Neutrophil (primary cell): ENCODE data around the gene WNK2.

Experiments
- H3K27ac ChIP-seq: fragments of 200-600 bp; sonication (generic); 2 replicates; pipeline ENCODE4 v1.5.1; 2016; ENCODE audit warnings: mild to moderate bottlenecking, moderate library complexity
- H3K27me3 ChIP-seq: fragments of 200-600 bp; sonication (generic); 2 replicates; pipeline ENCODE4 v1.6.0; 2016; ENCODE audit warnings: mild to moderate bottlenecking
- H3K36me3 ChIP-seq: fragments of 200-600 bp; sonication (generic); 2 replicates; pipeline ENCODE4 v1.5.1; 2017
- H3K4me1 ChIP-seq, 2 experiments: fragments of 200-600 bp in 1 of 2; sonication (generic) in 1 of 2; 1 replicate in 1 of 2; 2 replicates in 1 of 2; pipeline versions ENCODE4 v1.5.1 to v1.6.1; 2013 to 2016; ENCODE audit warnings: low read depth in 1 of 2, low read length in 1 of 2, mild to moderate bottlenecking in 1 of 2, moderate library complexity in 1 of 2; ENCODE audit not compliant: control insufficient read depth in 1 of 2, insufficient read depth in 1 of 2
- H3K4me3 ChIP-seq, 2 experiments: fragments of 200-600 bp in 1 of 2; sonication (generic) in 1 of 2; 1 replicate in 1 of 2; 2 replicates in 1 of 2; pipeline ENCODE4 v1.5.1; 2013 to 2016; ENCODE audit warnings: low read depth in 1 of 2, low read length in 1 of 2, mild to moderate bottlenecking in 1 of 2, moderate library complexity in 1 of 2
- H3K9me3 ChIP-seq: fragments of 200-600 bp; sonication (generic); 2 replicates; pipeline ENCODE4 v1.5.1; 2016
- TF ChIP-seq, protein P1 (sequence below): fragments of 200-600 bp; sonication (generic); IDR thresholded peaks from 2 replicates; pipeline ENCODE4 v1.5.1; 2016; ENCODE audit warnings: antibody characterized with exemption

Gene WNK2

DNA sequence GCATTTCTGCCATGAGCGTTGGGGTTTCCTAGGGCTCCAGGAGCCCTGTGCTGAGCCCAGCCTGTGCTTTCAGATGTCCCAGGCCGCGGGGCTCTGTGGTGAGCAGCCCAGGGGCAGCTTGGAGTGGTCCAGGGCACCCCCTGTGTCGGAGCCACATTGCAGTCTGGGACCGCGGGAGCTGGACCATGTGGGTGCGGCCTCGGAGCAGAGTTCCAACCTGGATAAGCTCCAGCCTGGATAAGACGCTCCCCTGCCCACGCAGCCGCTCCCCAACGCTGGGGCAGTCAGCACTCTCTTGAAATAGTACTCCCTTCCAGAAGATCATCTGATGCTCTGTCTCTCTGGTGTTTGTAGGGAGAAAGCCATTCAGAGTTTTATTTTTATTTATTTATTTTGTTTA lies 111.1 kb downstream of the WNK2 start:
- TF ChIP-seq, protein P1, sequence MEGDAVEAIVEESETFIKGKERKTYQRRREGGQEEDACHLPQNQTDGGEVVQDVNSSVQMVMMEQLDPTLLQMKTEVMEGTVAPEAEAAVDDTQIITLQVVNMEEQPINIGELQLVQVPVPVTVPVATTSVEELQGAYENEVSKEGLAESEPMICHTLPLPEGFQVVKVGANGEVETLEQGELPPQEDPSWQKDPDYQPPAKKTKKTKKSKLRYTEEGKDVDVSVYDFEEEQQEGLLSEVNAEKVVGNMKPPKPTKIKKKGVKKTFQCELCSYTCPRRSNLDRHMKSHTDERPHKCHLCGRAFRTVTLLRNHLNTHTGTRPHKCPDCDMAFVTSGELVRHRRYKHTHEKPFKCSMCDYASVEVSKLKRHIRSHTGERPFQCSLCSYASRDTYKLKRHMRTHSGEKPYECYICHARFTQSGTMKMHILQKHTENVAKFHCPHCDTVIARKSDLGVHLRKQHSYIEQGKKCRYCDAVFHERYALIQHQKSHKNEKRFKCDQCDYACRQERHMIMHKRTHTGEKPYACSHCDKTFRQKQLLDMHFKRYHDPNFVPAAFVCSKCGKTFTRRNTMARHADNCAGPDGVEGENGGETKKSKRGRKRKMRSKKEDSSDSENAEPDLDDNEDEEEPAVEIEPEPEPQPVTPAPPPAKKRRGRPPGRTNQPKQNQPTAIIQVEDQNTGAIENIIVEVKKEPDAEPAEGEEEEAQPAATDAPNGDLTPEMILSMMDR, result no peak
- H3K27me3 ChIP-seq, result peaks cover 5% of the 10 kb centered on the region
- H3K4me3 ChIP-seq, result peak overlapping the region in 1 of 2 experiments; percentile 36
- H3K27ac ChIP-seq, result peak overlapping the region; percentile 86
- H3K9me3 ChIP-seq, result no peaks in the 10 kb centered on the region
- peaks cover 47 to 57% of the 10 kb centered on the region in 2 experiments for H3K4me1 ChIP-seq
- no peaks in the 10 kb centered on the region for H3K36me3 ChIP-seq

DNA sequence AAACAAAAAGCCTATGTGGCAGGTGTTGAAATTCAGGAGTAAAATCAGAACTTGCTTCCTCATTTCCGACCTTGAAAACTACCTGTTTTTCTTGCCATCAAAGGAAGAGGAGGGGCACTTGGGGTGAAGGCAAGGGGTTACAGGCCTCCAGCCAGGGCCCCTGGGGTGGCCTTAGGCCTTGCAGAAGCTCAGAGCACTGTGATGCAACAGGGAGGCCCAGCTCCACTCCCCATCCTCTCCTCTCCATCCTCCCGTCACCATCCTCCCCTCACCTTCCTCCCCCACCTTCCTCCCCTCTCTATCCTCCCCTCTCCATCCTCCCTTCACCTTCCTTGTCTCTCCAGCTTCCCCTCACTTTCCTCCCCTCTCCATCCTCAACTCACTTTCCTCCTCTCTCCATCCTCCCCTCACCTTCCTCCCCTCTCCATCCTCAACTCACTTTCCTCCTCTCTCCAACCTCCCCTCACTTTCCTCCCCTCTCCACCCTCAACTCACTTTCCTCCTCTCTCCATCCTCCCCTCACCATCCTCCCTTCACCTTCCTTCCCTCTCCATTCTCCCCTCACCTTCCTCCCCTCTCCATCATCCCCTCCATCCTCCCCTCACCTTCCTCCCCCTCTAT lies 111.6 kb downstream of the WNK2 start:
- H3K9me3 ChIP-seq, result no peaks in the 10 kb centered on the region
- peak overlapping the region in 1 of 2 experiments; percentile 36 for H3K4me3 ChIP-seq
- peaks cover 4% of the 10 kb centered on the region for H3K27me3 ChIP-seq
- peak overlapping the region; percentile 86 for H3K27ac ChIP-seq
- TF ChIP-seq, protein P1, result no peak
- H3K4me1 ChIP-seq, result peaks cover 47 to 57% of the 10 kb centered on the region in 2 experiments
- H3K36me3 ChIP-seq, result no peaks in the 10 kb centered on the region

DNA sequence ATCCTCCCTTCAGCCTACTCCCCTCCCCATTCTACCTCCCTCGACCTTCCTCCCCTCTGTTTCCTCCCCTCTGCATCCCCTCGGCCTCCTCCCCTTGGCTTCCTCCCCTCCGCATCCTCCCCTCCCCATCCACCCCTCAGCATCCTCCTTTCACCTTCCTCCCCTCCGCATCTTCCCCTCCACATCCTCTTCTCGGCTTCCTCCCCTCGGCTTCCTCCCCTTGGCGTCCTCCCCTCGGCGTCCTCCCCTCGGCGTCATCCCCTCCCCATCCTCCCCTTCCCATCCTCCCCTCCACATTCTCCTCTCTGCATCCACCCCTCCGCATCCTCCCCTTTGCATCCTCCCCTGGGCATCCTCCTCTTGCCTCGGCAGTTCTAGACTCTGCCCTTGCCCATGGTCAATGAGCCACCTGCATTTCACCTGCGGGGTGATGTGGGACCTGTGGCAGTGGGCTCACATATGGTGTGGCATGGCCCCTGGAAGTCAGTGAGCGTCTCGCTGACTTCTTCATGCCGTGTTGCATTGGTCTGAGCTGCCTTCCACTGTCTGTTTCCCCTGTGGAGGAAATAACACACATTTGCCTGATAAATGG lies 113.0 kb downstream of the WNK2 start:
- TF ChIP-seq, protein P1, result no peak
- Histone ChIP-seq H3K36me3 (no peaks in the 10 kb centered on the region), H3K27ac (peak overlapping the region; percentile 86), H3K4me1 (peaks cover 54 to 70% of the 10 kb centered on the region in 2 experiments), H3K4me3 (no peak overlapping the region), H3K9me3 (no peaks in the 10 kb centered on the region), H3K27me3 (no peaks in the 10 kb centered on the region)

DNA sequence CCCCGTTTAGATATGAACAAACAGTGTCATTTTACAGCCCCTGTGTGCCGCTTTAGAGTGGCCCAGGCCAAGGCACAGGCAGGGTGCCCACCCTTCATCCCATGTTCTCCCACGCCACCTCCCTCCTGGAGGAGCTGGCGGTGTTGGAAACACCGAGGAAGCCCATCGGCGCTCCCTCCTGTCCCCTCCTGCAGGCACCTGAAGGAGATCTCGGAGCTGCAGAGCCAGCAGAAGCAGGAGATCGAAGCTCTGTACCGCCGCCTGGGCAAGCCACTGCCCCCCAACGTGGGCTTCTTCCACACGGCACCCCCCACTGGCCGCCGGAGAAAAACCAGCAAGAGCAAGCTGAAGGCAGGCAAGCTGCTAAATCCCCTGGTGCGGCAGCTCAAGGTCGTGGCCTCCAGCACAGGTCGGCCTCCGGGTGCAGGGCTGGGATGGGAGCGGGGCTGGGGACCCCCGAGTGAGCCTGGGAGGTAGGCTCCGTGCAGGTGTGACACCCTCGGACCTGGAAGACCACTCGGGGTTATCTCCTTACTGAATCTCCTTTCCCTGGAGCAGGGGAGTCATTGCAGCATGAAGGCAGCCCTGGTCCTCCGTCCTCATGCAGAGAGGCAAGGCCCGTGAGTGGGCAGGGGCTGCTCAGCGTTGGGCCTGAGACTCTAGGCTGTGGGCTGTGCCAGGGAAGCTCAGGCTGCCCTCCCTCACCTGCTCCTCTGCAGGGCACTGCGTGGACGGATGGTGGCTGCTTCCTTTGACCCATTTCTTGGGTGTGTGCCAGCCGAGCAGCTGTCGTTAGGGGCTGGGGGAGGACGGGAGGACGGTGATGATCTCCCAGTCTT lies 113.9 kb downstream of the WNK2 start:
- no peaks in the 10 kb centered on the region for H3K27me3 ChIP-seq
- TF ChIP-seq, protein P1, result no peak

DNA sequence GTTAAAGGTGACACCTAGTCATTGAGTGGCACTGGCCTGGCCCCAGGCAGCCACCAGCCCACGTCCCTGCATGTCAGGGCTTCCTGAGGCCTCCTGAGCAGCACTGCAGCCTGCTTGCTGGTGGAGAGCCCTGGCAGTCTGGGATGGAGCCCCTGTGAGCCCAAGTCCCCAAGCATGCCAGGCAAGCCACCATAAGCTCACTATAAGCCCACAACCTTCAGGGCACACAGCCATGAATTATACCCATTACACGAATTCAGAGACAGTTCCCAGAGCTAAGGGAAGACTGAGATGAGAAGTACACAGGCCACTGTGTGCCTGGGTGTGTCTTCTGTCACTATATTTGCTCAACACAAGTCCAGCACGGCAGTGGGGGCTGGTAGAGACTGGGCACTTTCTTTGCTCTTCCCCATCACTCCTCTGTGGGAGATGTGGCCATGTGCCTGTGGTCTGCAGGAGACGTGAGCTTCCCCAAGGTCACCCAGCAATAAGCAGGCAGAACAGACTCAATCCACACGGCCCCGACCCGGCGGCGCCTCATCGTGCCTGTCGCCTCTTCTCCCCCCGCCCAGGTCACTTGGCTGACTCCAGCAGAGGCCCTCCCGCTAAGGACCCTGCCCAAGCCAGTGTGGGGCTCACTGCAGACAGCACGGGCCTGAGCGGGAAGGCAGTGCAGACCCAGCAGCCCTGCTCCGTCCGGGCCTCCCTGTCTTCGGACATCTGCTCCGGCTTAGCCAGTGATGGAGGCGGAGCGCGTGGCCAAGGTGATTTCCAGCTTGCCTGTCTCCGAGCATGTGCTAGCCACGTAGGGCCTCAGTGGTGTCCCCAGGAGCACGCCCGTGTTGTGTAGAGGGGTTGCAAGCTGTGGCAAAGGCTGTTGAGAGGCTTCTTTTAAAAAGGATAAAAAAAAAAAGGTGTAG lies 114.8 kb downstream of the WNK2 start:
- Histone ChIP-seq H3K36me3 (no peaks in the 10 kb centered on the region), H3K9me3 (no peaks in the 10 kb centered on the region), H3K27me3 (no peaks in the 10 kb centered on the region), H3K4me3 (no peak overlapping the region), H3K27ac (peak overlapping the region; percentile 86), H3K4me1 (peaks cover 64 to 80% of the 10 kb centered on the region in 2 experiments)
- TF ChIP-seq, protein P1, result no peak

More for the DNA sequence above, 113.9 kb downstream of the WNK2 start:
- no peak overlapping the region for H3K4me3 ChIP-seq
- peak overlapping the region; percentile 86 for H3K27ac ChIP-seq
- H3K9me3 ChIP-seq, result no peaks in the 10 kb centered on the region
- H3K4me1 ChIP-seq, result peaks cover 63 to 79% of the 10 kb centered on the region in 2 experiments
- H3K36me3 ChIP-seq, result no peaks in the 10 kb centered on the region
